Measurements from ENCODE around the gene SFTPB.
"Not testable (repeated sequence)": the region's sequence is repeated elsewhere in the genome, so short reads cannot be mapped to it uniquely, and the experiment has no call there.

SFTPB gene

GRCh38 chr2:85644909-85645308 is 23.1 kb downstream of the SFTPB start:
- intact Hi-C loops (cut with DNase I), result loop anchor here (10.0 kb wide), 1 partner anchor 60 kb away; no protein-coding TSS in a partner anchor
- no peak for DNase-seq

- intact Hi-C loops (cut with DNase I), result loop anchor here (10.0 kb wide), 1 partner anchor 62 kb away; no protein-coding TSS in a partner anchor
- no peak for DNase-seq
These were observed 25.3 kb downstream of the SFTPB start for GRCh38 chr2:85642725-85643124.

GRCh38 chr2:85635636-85636035 is 32.4 kb downstream of the SFTPB start:
- intact Hi-C loops (cut with DNase I), result loop anchor here (10.0 kb wide), 1 partner anchor 179 kb away; no protein-coding TSS in a partner anchor
- DNase-seq, result no peak

- intact Hi-C loops (cut with DNase I), result loop anchor here (10.0 kb wide), 1 partner anchor 180 kb away; no protein-coding TSS in a partner anchor
- no peak for DNase-seq
These were observed 33.0 kb downstream of the SFTPB start for GRCh38 chr2:85635011-85635410.

GRCh38 chr2:85631316-85631715 is 36.7 kb downstream of the SFTPB start:
- intact Hi-C loops (cut with DNase I), result loop anchor here (10.0 kb wide), 1 partner anchor 183 kb away; no protein-coding TSS in a partner anchor

DNA sequence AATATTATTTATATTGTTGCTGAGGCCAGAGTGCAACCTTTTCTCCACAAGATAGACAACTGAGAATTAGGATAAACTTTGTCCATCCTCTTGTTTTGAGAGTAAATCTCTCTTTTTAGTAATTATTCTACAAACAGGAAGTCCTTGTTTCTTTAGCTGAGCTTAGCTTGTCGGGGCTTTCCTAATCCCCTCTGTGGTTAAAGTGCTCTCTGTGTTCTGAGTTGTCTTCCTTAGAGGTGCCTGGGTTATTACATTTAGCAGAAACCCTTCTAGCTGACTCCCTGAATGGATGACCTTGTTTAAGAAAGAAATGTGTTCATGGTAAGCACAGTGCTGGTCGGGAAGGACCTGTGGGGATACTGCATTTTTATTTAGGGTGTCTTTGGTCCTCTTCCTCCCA is 39.3 kb downstream of the SFTPB start:
- DNase-seq, result no peak
- intact Hi-C loops (cut with DNase I), result no loop called here

More at GRCh38 chr2:85631316-85631715, 36.7 kb downstream of the SFTPB start:
- no peak for DNase-seq

GRCh38 chr2:85623991-85624390 is 44.0 kb downstream of the SFTPB start:
- no peak for DNase-seq
- intact Hi-C loops (cut with DNase I), result no loop called here

DNA sequence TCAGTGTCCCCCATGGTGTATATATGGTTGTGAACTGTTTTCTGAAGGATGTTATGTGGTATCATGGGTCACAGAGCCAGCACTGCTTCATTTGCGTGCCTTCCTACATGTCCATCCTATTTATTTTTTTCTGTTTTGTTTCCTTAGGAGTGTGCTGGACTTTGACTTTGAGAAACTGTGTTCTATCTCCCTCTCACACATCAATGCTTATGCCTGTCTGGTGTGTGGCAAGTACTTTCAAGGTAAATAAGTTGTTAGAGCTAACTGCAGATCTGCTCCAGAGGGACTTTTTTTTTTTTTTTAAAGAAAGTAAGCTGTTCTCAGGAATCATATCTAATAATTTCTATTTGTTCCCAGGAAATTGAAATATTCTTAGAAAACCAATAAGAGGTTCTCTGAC is 46.7 kb downstream of the SFTPB start:
- intact Hi-C loops (cut with DNase I), result no loop called here
- DNase-seq, result no peak

DNA sequence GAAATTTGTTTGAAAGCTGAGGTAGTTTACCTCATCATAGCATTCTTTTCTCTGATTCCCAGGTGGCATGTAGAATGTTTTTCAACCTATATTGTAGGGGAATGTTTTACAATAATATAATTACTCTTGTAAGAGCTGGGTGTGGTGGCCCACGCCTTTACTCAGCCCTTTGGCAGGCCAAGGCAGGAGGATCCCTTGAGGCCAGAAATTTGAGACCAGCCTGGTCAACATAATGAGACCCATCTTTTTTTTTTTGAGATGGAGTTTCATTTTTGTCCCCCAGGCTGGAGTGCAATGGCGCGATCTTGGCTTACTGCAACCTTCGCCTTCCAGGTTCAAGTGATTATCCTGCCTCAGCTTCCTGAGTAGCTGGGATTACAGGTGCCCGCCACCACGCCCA is 48.4 kb downstream of the SFTPB start:
- no peak for DNase-seq
- intact Hi-C loops (cut with DNase I), result no loop called here

GRCh38 chr2:85617723-85618122 is 50.3 kb downstream of the SFTPB start:
- intact Hi-C loops (cut with DNase I), result not testable (repeated sequence)

DNA sequence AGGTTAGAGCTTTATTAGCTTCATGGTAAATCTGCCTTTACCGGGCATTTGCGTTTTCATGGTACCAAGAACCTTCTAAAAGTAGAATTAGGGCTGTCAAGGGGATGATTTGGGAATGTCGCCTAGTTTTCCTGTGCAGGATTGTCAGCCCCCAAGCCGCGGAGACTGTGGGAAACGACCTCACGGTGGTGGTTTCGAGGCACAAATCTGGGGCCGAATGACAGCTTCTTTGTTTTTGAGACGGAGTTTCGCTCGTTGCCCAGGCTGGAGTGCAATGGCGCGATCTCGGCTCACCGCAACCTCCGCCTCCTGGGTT is 52.6 kb downstream of the SFTPB start:
- no peak for DNase-seq
- intact Hi-C loops (cut with DNase I), result no loop called here

More at GRCh38 chr2:85617723-85618122, 50.3 kb downstream of the SFTPB start:
- DNase-seq, result not testable (repeated sequence)

- DNase-seq; intact Hi-C loops (cut with DNase I): not testable (repeated sequence)
These were observed 53.2 kb downstream of the SFTPB start for GRCh38 chr2:85614757-85615156.

DNA sequence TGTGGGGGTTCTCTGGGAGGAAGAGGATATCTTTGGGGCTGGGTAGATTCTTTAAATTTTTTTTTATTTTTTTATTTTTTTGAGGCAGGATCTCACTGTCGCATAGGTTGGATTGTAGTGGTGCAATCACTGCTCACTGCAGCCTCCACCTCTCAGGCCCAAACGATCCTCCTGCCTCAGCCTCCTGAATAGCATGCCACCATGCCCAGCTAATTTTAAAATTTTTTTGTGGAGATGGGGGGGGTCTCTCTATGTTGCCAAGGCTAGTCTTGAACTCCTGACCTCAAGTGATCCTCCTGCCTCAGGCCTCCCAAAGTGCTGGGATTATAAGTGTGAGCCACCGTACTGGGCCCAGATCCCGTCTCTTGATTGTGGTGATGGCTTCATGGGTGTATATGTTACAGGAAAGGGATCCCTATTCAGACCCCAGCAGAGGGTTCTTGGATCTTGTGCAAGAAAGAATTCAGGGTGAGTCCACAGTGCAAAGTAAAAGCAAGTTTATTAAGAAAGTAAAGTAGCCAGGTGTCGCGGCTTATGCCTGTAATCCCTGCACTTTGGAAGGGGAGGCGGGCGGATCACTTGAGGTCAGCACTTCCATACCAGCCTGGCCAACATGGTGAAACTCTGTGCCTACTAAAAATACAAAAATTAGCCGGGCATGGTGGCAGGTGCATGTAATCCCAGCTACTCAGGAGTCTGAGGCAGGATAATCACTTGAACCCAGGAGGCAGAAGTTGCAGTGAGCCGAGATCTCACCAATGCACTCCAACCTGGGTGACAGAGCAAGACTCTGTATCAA is 54.1 kb downstream of the SFTPB start:
- intact Hi-C loops (cut with DNase I), result no loop called here
- DNase-seq, result no peak

DNA sequence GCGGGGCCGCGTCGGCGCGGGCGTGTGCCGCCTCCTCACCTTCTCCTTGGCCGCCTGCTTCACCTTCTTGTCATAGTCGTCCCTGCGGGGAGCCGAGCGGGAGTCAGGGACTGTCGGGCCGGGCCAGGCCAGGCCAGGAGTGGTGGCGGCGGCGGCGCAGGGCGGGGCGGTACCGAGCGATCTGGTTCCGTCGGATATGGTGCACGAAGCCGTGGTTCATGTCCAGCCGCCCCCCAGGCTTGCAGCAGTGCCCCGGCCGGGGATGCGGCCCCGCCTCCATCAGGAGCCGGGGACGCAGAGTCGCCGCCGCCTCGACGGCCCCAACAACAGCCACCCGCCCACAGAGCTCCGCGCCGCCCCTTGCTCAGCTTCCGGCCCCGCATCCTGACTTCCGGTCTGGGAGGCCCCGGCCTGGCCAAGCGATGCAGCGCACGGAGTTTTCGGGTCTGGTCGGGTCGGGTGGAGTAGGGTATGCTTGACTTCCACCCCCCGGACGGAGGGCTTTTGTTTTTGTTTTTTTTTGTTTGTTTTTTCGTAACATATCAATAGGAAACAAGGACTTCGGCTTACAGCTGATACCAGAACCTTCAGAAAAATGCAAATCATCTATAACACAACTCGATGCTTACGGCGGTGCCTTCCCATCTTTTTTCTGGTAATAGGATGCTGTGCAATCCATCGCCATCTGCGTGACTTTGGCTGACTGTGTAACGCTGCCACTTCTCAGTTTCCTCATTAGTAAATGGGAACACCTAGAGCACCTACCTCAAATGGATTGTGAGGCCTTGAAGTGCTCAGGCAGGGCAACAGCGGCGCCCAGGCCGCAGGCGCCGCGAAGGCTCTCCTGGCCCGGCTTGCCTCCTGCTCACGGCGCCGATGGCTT is 56.1 kb downstream of the SFTPB start, which contains the start of gene C2orf68:
TSS of gene C2orf68 (minus strand) at position 362 of the 883 bp plus-strand sequence. CDS start at position 280, 82 bp downstream.
- intact Hi-C loops (cut with DNase I), result no loop called here
- peak; percentile 74 to 96 (median 90) for DNase-seq

GRCh38 chr2:85611217-85611704 is 56.7 kb downstream of the SFTPB start:
- intact Hi-C loops (cut with DNase I), result no loop called here
- no peak for DNase-seq
